ENCODE measurements around the gene COL12A1. TPM values are rescaled to one million over a fixed set of nuclear protein-coding genes. Genes with fewer than 3 reads are reported as not detected.
"Not testable (repeated sequence)": the region's sequence is repeated elsewhere in the genome, so short reads cannot be mapped to it uniquely, and the experiment has no call there.

COL12A1 gene
- total RNA-seq, 2 donors from 2014 or later = 5.5 to 18.4 TPM

GRCh38 chr6:75196081-75196687, 9.7 kb downstream of the COL12A1 start:
- intact Hi-C loops (cut with DNase I, micrococcal nuclease) = no loop called here
- no peak for ATAC-seq
- no peak for DNase-seq

- no peak for ATAC-seq
- no peak for DNase-seq
- intact Hi-C loops (cut with DNase I, micrococcal nuclease) = no loop called here
Observed at GRCh38 chr6:75188221-75188925, 17.5 kb downstream of the COL12A1 start.

- intact Hi-C loops (cut with DNase I, micrococcal nuclease); ATAC-seq: not testable (repeated sequence)
Observed at GRCh38 chr6:75186581-75186980, 19.3 kb downstream of the COL12A1 start.

GRCh38 chr6:75183099-75183541, 22.7 kb downstream of the COL12A1 start:
- no peak for ATAC-seq
- no peak for DNase-seq
- intact Hi-C loops (cut with DNase I, micrococcal nuclease) = no loop called here

More at GRCh38 chr6:75186581-75186980, 19.3 kb downstream of the COL12A1 start:
- DNase-seq = not testable (repeated sequence)

GRCh38 chr6:75180864-75181263, 25.0 kb downstream of the COL12A1 start:
- DNase-seq (no peak), ATAC-seq (no peak)
- intact Hi-C loops (cut with DNase I, micrococcal nuclease) = no loop called here

GRCh38 chr6:75178757-75179156, 27.1 kb downstream of the COL12A1 start:
- intact Hi-C loops (cut with DNase I, micrococcal nuclease) = no loop called here
- DNase-seq = no peak
- no peak for ATAC-seq

- DNase-seq (no peak), ATAC-seq (no peak)
Observed at GRCh38 chr6:75176076-75176582, 29.7 kb downstream of the COL12A1 start.

GRCh38 chr6:75171986-75172385, 33.9 kb downstream of the COL12A1 start:
- ATAC-seq (no peak), DNase-seq (no peak)
- intact Hi-C loops (cut with DNase I, micrococcal nuclease) = no loop called here

More at GRCh38 chr6:75176076-75176582, 29.7 kb downstream of the COL12A1 start:
- intact Hi-C loops (cut with DNase I, micrococcal nuclease) = no loop called here

- intact Hi-C loops (cut with DNase I, micrococcal nuclease) = no loop called here
- ATAC-seq (no peak), DNase-seq (no peak)
Observed at GRCh38 chr6:75171567-75171966, 34.3 kb downstream of the COL12A1 start.

- no peak for DNase-seq
- intact Hi-C loops (cut with DNase I, micrococcal nuclease) = no loop called here
- no peak for ATAC-seq
Observed at GRCh38 chr6:75170691-75171560, 34.9 kb downstream of the COL12A1 start.

- ATAC-seq (no peak), DNase-seq (no peak)
- intact Hi-C loops (cut with DNase I, micrococcal nuclease) = no loop called here
Observed at GRCh38 chr6:75169689-75170586, 35.9 kb downstream of the COL12A1 start.

- ATAC-seq (no peak), DNase-seq (no peak)
- intact Hi-C loops (cut with DNase I, micrococcal nuclease) = no loop called here
Observed at GRCh38 chr6:75167851-75168250, 38.0 kb downstream of the COL12A1 start.

- intact Hi-C loops (cut with DNase I, micrococcal nuclease) = no loop called here
- no peak for DNase-seq
- no peak for ATAC-seq
Observed at GRCh38 chr6:75167325-75167724, 38.5 kb downstream of the COL12A1 start.

- no peak for ATAC-seq
- no peak for DNase-seq
- intact Hi-C loops (cut with DNase I, micrococcal nuclease) = no loop called here
Observed at GRCh38 chr6:75166773-75167172, 39.1 kb downstream of the COL12A1 start.

- DNase-seq (no peak), ATAC-seq (no peak)
- intact Hi-C loops (cut with DNase I, micrococcal nuclease) = no loop called here
Observed at GRCh38 chr6:75166236-75166635, 39.6 kb downstream of the COL12A1 start.

- intact Hi-C loops (cut with DNase I, micrococcal nuclease) = no loop called here
Observed at GRCh38 chr6:75158176-75158575, 47.7 kb downstream of the COL12A1 start.

GRCh38 chr6:75157336-75157735, 48.5 kb downstream of the COL12A1 start:
- DNase-seq = no peak
- no peak for ATAC-seq
- intact Hi-C loops (cut with DNase I, micrococcal nuclease) = no loop called here

More at GRCh38 chr6:75158176-75158575, 47.7 kb downstream of the COL12A1 start:
- DNase-seq = no peak
- ATAC-seq = no peak

GRCh38 chr6:75156186-75156878, 49.5 kb downstream of the COL12A1 start:
- intact Hi-C loops (cut with DNase I, micrococcal nuclease) = no loop called here
- no peak for DNase-seq

More at GRCh38 chr6:75156186-75156878, 49.5 kb downstream of the COL12A1 start:
- no peak for ATAC-seq

All from left colon (tissue), 2 donors.